ENCODE measurements around the gene SRRT. TPM values are rescaled to one million over a fixed set of nuclear protein-coding genes. Genes with fewer than 3 reads are reported as not detected.

SRRT gene
- total and polyA plus RNA-seq, 5 experiments from 2014 or later: 51.1 to 267 (median 69.4) TPM

DNA sequence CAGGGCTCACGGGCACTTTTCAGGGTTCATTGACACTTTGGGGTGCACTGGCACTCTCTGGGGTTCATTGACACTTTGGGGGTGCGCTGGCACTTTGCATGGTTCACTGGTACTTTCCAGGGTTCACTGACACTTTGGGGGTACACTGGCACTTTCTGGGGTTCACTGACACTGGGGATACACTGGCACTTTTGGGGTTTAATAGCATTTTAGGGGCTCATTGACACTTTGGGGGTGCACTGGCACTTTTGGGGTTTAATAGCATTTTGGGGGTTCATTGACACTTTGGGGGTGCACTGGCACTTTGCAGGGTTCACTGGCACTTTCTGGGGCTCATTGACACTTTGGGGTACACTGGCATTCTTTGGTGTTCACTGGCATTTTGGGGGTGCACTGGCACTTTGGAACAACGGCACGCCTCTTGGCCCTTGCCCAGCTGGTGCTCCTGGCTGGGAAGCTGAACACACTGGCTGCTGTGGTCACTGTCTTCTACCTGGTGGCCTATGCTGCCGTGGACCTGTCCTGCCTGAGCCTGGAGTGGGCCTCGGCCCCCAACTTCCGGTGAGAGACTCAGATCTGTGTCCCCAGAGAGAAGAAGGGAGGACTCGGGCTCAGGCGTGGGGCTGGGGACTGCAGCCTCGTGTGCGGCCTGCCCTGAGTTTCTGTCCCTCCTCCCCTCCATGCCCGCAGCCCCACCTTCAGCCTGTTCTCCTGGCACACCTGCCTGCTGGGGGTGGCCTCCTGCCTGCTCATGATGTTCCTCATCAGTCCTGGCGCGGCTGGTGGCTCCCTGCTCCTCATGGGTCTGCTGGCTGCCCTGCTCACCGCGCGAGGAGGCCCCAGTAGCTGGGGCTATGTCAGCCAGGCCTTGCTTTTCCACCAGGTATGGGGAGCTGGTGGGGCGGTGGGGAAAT, 13.9 kb upstream of the SRRT start:
- Mint-ChIP-seq H3K36me3 (peaks cover 5 to 74% (median 16%) of the 10 kb centered on the region in 3 donors), H3K9me3 (no peaks in the 10 kb centered on the region), H3K27me3 (no peaks in the 10 kb centered on the region)

DNA sequence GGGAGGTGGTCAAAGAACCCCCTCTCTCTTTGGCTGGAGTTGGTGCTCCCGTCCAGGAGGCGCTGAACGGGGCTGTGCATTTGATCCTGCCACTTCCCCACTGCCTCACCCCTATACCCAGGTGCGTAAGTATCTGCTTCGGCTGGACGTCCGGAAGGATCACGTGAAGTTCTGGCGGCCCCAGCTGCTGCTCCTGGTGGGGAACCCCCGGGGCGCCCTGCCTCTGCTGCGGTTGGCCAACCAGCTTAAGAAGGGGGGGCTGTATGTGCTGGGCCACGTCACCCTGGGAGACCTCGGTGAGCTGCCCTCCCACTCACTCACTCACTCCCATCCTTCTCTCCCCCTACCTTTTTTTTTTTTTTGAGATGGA, 13.3 kb upstream of the SRRT start:
- POLR2A ChIA-PET: interaction anchor here (4.7 kb wide), 1 partner anchor 13 kb away, joined by 22 read pairs; the partner anchor contains the start of gene SRRT
- Mint-ChIP-seq H3K4me1 (peaks cover 0 to 12% (median 8%) of the 10 kb centered on the region in 4 donors), H3K9me3 (no peaks in the 10 kb centered on the region), H3K27ac (no peak overlapping the region), H3K27me3 (no peaks in the 10 kb centered on the region), H3K4me3 (no peak overlapping the region), H3K36me3 (peaks cover 5 to 74% (median 16%) of the 10 kb centered on the region in 3 donors)
- ATAC-seq (no peak), DNase-seq (peak in 1 of 10 donors; percentile 2)

More for the DNA sequence above, 13.9 kb upstream of the SRRT start:
- Mint-ChIP-seq H3K4me3 (no peak overlapping the region), H3K27ac (no peak overlapping the region), H3K4me1 (peaks cover under 1 to 12% (median 8%) of the 10 kb centered on the region in 4 donors)
- peak in 1 of 10 donors; percentile 40 for DNase-seq
- POLR2A ChIA-PET: no interaction called here
- no peak for ATAC-seq

DNA sequence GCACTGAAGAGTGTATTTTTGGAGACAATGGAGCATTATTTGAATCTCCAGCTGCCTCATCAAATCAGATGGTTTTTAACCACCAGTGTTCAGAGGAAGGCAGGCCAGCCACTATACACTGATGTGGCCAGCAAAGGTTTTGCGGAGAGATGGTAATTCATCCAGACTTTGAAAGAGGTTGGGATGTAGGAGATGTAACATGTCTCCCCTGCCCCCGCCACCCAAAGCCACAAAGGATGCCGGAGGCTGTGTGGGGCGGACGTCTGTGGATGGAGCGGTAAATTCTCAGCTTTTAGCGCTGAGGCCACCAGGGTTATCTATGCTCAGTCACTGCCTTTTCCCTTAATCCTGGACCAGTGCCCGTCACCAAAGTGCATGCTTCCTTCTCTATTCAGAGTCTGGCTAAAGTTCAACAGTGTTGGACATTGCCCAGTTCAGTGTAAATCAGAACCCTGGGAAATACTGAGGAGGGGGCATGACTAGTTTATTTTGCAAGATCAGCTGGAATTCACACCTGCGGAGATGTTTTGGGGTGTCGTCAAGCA, 11.4 kb upstream of the SRRT start:
- DNase-seq (peak in 1 of 10 donors; percentile 36), ATAC-seq (no peak)
- H3K9me3 Mint-ChIP-seq: no peaks in the 10 kb centered on the region
- no peak overlapping the region for H3K4me3 Mint-ChIP-seq
- H3K36me3 Mint-ChIP-seq: peaks cover 5 to 59% (median 14%) of the 10 kb centered on the region in 3 donors
- POLR2A ChIA-PET: interaction anchor here (0.6 to 4.7 kb wide), 3 partner anchors 11 to 701 kb away, joined by 3 to 22 read pairs (median 3); partner anchors contain the start of gene SRRT
- peaks cover 5 to 18% (median 17%) of the 10 kb centered on the region in 4 donors for H3K4me1 Mint-ChIP-seq
- no peaks in the 10 kb centered on the region for H3K27me3 Mint-ChIP-seq
- peak overlapping the region in 2 of 10 donors; percentile 36 to 81 for H3K27ac Mint-ChIP-seq

DNA sequence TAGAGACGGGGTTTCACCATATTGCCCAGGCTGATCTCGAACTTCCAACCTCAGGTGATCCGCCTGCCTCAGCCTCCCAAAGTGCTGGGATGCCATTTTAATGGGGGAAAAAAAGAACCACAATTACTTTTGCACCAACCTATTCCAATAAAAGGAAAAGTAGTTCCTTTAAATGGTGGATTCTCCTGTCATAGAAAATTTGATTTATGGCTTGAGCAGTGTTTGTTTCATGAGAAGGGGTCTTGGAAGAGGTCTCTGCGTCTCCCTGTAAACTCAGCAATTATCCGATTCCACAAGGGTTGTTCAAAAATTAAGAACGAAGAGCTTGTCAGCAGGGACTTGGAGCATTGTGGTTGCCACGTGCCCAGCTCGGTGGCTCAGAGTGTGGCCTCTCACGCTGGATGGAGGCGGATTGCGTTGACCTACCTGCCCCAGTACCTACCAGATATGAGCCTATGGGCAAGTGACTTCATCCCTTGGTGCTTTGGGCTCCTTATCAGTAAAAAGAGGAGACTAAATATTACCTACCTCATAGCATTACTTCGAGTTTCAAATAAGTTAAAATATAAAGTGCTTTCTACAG, 10.5 kb upstream of the SRRT start:
- Mint-ChIP-seq H3K27ac (peak overlapping the region in 4 of 10 donors; percentile 38 to 73 (median 46)), H3K4me3 (peak overlapping the region in 1 of 10 donors; percentile 6), H3K4me1 (peaks cover 4 to 18% (median 17%) of the 10 kb centered on the region in 4 donors), H3K9me3 (no peaks in the 10 kb centered on the region), H3K36me3 (peaks cover 5 to 53% (median 14%) of the 10 kb centered on the region in 3 donors), H3K27me3 (no peaks in the 10 kb centered on the region)
- ATAC-seq (no peak), DNase-seq (peak in 1 of 10 donors; percentile 63)
- POLR2A ChIA-PET: interaction anchor here (0.6 to 4.7 kb wide), 2 partner anchors 10 to 702 kb away, joined by 3 to 22 read pairs; partner anchors contain the start of gene SRRT

DNA sequence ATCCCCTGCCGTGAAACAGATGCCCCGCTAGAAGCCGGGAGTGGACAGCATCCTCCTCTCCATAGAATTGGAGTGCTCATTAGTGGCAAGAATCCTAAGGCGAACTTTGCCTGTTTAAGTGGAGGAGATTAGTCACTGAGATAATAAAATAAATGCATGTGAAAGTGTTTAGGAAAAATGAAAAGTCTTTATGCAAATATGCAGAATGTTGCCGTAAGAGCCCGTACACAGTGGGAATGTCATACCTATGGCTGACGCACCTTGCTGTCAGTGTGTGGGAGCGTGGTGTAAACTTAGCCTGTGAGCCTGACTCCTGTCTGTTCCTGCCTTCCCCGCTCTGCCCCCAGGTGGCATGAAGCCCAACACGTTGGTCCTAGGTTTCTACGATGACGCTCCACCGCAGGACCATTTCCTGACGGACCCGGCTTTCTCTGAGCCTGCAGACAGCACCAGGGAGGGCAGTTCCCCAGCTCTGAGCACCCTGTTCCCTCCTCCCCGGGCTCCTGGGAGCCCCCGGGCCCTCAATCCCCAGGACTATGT, 9.5 kb upstream of the SRRT start:
- H3K27ac Mint-ChIP-seq: peak overlapping the region in 7 of 10 donors; percentile 10 to 89 (median 57)
- no peaks in the 10 kb centered on the region for H3K9me3 Mint-ChIP-seq
- ATAC-seq: peak in 1 of 2 donors; percentile 8
- no peaks in the 10 kb centered on the region for H3K27me3 Mint-ChIP-seq
- POLR2A ChIA-PET: interaction anchor here (1.2 to 4.7 kb wide), 2 partner anchors 9 to 24 kb away, joined by 4 to 22 read pairs; partner anchors contain the start of genes SRRT and UFSP1
- H3K36me3 Mint-ChIP-seq: peaks cover 5 to 42% (median 6%) of the 10 kb centered on the region in 3 donors
- DNase-seq: peak in 1 of 10 donors; percentile 16
- peaks cover 4 to 18% (median 17%) of the 10 kb centered on the region in 4 donors for H3K4me1 Mint-ChIP-seq
- peak overlapping the region in 6 of 10 donors; percentile 10 to 79 (median 23) for H3K4me3 Mint-ChIP-seq

DNA sequence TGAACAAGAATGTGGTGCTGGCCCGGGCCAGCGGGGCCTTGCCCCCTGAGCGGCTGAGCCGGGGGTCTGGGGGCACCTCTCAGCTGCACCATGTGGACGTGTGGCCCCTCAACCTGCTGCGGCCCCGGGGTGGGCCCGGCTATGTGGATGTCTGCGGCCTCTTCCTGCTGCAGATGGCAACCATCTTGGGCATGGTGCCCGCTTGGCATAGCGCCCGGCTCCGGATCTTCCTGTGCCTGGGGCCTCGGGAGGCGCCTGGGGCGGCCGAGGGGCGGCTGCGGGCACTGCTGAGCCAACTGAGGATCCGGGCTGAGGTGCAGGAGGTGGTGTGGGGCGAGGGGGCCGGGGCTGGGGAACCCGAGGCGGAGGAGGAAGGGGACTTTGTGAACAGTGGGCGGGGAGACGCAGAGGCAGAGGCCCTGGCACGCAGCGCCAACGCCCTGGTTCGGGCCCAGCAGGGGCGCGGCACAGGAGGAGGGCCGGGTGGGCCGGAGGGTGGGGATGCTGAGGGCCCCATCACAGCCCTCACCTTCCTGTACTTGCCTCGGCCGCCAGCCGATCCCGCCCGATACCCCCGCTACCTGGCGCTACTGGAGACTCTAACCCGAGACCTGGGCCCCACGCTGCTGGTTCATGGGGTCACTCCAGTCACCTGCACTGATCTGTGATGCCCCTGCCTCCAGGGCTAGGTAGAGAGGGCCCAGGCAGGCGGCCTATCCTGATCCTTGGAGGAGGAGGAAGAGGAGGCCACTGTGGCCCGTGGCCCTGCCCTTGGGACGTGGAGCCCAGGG, 8.8 kb upstream of the SRRT start:
- peaks cover 1 to 18% (median 17%) of the 10 kb centered on the region in 4 donors for H3K4me1 Mint-ChIP-seq
- peak in 7 of 10 donors; percentile 39 to 74 (median 52) for DNase-seq
- H3K9me3 Mint-ChIP-seq: no peaks in the 10 kb centered on the region
- H3K36me3 Mint-ChIP-seq: peaks cover 0 to 35% (median 5%) of the 10 kb centered on the region in 3 donors
- ATAC-seq: peak; percentile 69 to 75
- no peaks in the 10 kb centered on the region for H3K27me3 Mint-ChIP-seq
- POLR2A ChIA-PET: interaction anchor here (0.9 to 4.7 kb wide), 6 partner anchors 9 to 24 kb away, joined by 3 to 22 read pairs (median 3); partner anchors contain the start of genes SLC12A9, SRRT and UFSP1
- H3K4me3 Mint-ChIP-seq: peak overlapping the region; percentile 68 to 87 (median 78)
- peak overlapping the region; percentile 66 to 95 (median 90) for H3K27ac Mint-ChIP-seq

DNA sequence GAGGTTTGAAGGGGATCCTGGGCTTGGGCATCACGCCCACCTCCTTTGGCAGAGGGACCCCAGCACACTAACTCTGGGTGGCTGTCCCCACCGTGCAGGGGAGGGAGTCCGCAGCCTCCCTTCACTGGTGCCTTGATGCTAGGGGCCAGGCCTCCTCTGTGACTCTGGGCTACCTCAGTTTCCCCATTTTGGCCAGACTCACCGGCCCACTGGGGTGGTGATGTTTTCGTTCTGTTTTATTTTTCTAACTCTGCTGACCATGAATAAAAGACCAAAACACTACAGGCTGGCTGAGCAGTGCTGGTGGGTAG, 8.2 kb upstream of the SRRT start:
- peaks cover 0 to 33% (median 5%) of the 10 kb centered on the region in 3 donors for H3K36me3 Mint-ChIP-seq
- H3K27ac Mint-ChIP-seq: peak overlapping the region; percentile 66 to 95 (median 90)
- H3K4me1 Mint-ChIP-seq: peaks cover 2 to 20% (median 17%) of the 10 kb centered on the region in 4 donors
- DNase-seq: peak in 1 of 10 donors; percentile 7
- H3K4me3 Mint-ChIP-seq: peak overlapping the region; percentile 68 to 87 (median 78)
- H3K9me3 Mint-ChIP-seq: no peaks in the 10 kb centered on the region
- no peak for ATAC-seq
- POLR2A ChIA-PET: interaction anchor here (0.9 to 1.5 kb wide), 5 partner anchors 9 to 23 kb away, joined by 3 to 6 read pairs (median 3); partner anchors contain the start of genes SLC12A9 and UFSP1
- no peaks in the 10 kb centered on the region for H3K27me3 Mint-ChIP-seq

DNA sequence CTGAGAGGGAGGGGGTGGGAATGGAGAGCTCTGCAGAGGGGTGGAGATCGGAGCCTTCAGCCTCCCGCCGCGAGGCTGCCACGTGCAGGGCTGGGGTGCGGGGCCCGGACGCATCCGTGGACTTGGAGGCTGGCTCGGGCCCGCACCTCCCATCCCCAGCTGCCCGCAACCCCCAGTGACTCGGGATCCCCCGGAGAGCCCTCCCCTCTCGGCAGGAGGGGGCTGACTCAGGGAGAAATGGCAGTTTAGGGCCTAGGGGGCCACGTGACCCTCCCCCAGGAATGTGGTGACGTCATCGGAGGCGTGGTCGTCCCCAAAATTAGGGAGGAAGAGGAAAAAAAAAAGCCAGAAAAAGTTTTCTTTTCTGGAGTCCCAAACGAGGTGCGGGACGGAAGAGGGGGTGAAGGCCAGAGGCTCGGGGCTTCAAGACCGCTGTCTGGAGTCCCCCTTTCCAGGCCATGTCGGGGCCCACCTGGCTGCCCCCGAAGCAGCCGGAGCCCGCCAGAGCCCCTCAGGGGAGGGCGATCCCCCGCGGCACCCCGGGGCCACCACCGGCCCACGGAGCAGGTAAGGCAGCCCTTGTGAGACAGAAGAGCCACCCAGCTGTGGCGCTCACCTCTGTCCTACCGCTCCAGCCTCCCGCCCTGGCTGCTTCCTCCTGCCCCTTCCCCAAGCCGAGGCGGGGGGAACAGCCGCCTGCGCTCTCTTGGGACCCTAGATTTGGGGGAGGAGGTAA, 7.7 kb upstream of the SRRT start, which contains the start of gene TRIP6:
Gene TRIP6, plus strand, starts transcription at position 348 of the 736 bp plus-strand sequence. Its CDS starts 111 bp downstream, at position 459.
- ATAC-seq (peak; percentile 43 to 50), DNase-seq (peak in 5 of 10 donors; percentile 28 to 50 (median 35))
- Mint-ChIP-seq H3K36me3 (peaks cover 0 to 31% (median 5%) of the 10 kb centered on the region in 3 donors), H3K27ac (peak within 1 kb of the TSS; percentile 66 to 95 (median 91)), H3K4me1 (peaks cover 3 to 20% (median 17%) of the 10 kb centered on the region in 4 donors), H3K9me3 (no peaks in the 10 kb centered on the region), H3K27me3 (no peaks in the 10 kb centered on the region), H3K4me3 (peak within 1 kb of the TSS; percentile 70 to 87 (median 78))
- POLR2A ChIA-PET: interaction anchor here (0.9 to 1.5 kb wide), 6 partner anchors 9 to 23 kb away, joined by 3 to 6 read pairs (median 3); partner anchors contain the start of genes SLC12A9 and UFSP1

DNA sequence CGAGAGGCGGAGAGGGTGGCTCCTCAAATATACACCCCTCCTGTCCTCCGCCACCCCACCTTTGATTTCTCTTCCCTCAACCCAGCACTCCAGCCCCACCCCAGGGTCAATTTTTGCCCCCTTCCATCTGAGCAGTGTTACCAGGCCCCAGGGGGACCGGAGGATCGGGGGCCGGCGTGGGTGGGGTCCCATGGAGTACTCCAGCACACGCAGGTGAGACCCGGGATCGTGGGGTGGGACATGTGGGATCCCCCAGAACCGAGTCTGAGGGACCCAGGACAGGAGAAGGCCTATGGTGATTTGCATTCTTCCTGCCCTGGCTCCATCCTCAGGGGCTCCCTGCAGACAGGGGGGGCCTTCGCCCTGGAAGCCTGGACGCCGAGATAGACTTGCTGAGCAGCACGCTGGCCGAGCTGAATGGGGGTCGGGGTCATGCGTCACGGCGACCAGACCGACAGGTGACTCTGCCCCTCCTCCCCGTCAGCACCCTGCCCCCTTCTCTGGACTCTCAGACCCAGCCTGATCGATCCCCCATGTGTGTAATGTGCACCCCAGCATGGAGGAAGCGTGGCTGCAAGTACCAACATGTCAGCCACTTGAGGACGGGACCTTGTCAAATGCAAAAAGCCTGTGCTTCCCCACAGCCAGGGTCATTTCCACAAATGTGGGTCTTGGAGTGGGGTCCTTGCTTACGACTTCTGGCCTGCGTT, 7.0 kb upstream of the SRRT start:
- POLR2A ChIA-PET: interaction anchor here (1.3 to 1.5 kb wide), 2 partner anchors 12 to 16 kb away, joined by 4 to 6 read pairs; partner anchors contain the start of gene SLC12A9
- DNase-seq: no peak
- peak overlapping the region in 9 of 10 donors; percentile 53 to 95 (median 73) for H3K27ac Mint-ChIP-seq

More for the DNA sequence above, 7.0 kb upstream of the SRRT start:
- no peak for ATAC-seq
- Mint-ChIP-seq H3K27me3 (no peaks in the 10 kb centered on the region), H3K9me3 (no peaks in the 10 kb centered on the region), H3K36me3 (peaks cover 0 to 26% (median under 1%) of the 10 kb centered on the region in 3 donors), H3K4me1 (peaks cover 3 to 20% (median 17%) of the 10 kb centered on the region in 4 donors), H3K4me3 (peak overlapping the region; percentile 26 to 86 (median 56))

Data from naive thymus-derived CD8-positive, alpha-beta T cell (primary cell).